Epithelial cell of prostate (primary cell): ENCODE measurements around the gene DIAPH2.
A peak's percentile ranks its signal among the peaks of the same experiment; 100 is the strongest.

ENCODE experiments used
- DNase-seq: peaks from one replicate; pipeline ENCODE4 v3.0.0-alpha.2; 2011; ENCODE audit warnings: low read depth, low spot score
- H3K27ac ChIP-seq: fragments of 450-650 bp; 2 replicates; pipeline ENCODE4 v1.5.1; 2017; ENCODE audit warnings: mild to moderate bottlenecking

DIAPH2 gene

GRCh38 chrX:96918864-96919263, 234.2 kb downstream of the DIAPH2 start:
- no peak overlapping the region for H3K27ac ChIP-seq
- DNase-seq = no peak

GRCh38 chrX:96919672-96920071, 235.0 kb downstream of the DIAPH2 start:
- no peak for DNase-seq
- H3K27ac ChIP-seq = no peak overlapping the region

- no peak for DNase-seq
- no peak overlapping the region for H3K27ac ChIP-seq
Observed at GRCh38 chrX:96924581-96924980, 239.9 kb downstream of the DIAPH2 start.

GRCh38 chrX:96929036-96929435, 244.4 kb downstream of the DIAPH2 start:
- peak; percentile 27 for DNase-seq
- H3K27ac ChIP-seq = peak overlapping the region; percentile 56

- H3K27ac ChIP-seq = no peak overlapping the region
- no peak for DNase-seq
Observed at GRCh38 chrX:96957718-96958117, 273.1 kb downstream of the DIAPH2 start.

- DNase-seq = no peak
- H3K27ac ChIP-seq = no peak overlapping the region
Observed at GRCh38 chrX:96971812-96972211, 287.2 kb downstream of the DIAPH2 start.

GRCh38 chrX:96978906-96979305, 294.3 kb downstream of the DIAPH2 start:
- no peak overlapping the region for H3K27ac ChIP-seq
- no peak for DNase-seq

- H3K27ac ChIP-seq = no peak overlapping the region
- no peak for DNase-seq
Observed at GRCh38 chrX:96979766-96980165, 295.1 kb downstream of the DIAPH2 start.

- H3K27ac ChIP-seq = no peak overlapping the region
- no peak for DNase-seq
Observed at GRCh38 chrX:96982161-96982560, 297.5 kb downstream of the DIAPH2 start.

- no peak for DNase-seq
- peak overlapping the region; percentile 27 for H3K27ac ChIP-seq
Observed at GRCh38 chrX:96984538-96984937, 299.9 kb downstream of the DIAPH2 start.

GRCh38 chrX:96985046-96985445, 300.4 kb downstream of the DIAPH2 start:
- no peak for DNase-seq
- H3K27ac ChIP-seq = peak overlapping the region; percentile 27

GRCh38 chrX:96987228-96987627, 302.6 kb downstream of the DIAPH2 start:
- no peak overlapping the region for H3K27ac ChIP-seq
- no peak for DNase-seq

- H3K27ac ChIP-seq = no peak overlapping the region
- no peak for DNase-seq
Observed at GRCh38 chrX:96989830-96990571, 305.4 kb downstream of the DIAPH2 start.

- no peak overlapping the region for H3K27ac ChIP-seq
- no peak for DNase-seq
Observed at GRCh38 chrX:96994093-96994492, 309.5 kb downstream of the DIAPH2 start.

GRCh38 chrX:96997196-96997595, 312.6 kb downstream of the DIAPH2 start:
- DNase-seq = no peak
- H3K27ac ChIP-seq = no peak overlapping the region

- no peak for DNase-seq
- H3K27ac ChIP-seq = no peak overlapping the region
Observed at GRCh38 chrX:97000682-97001368, 316.2 kb downstream of the DIAPH2 start.

GRCh38 chrX:97006167-97006566, 321.5 kb downstream of the DIAPH2 start:
- DNase-seq = no peak
- H3K27ac ChIP-seq = no peak overlapping the region

- DNase-seq = no peak
- no peak overlapping the region for H3K27ac ChIP-seq
Observed at GRCh38 chrX:97009391-97009790, 324.7 kb downstream of the DIAPH2 start.

- H3K27ac ChIP-seq = no peak overlapping the region
- DNase-seq = no peak
Observed at GRCh38 chrX:97011540-97011939, 326.9 kb downstream of the DIAPH2 start.

- DNase-seq = no peak
- H3K27ac ChIP-seq = no peak overlapping the region
Observed at GRCh38 chrX:97016106-97016505, 331.5 kb downstream of the DIAPH2 start.

GRCh38 chrX:97021680-97022079, 337.0 kb downstream of the DIAPH2 start:
- no peak overlapping the region for H3K27ac ChIP-seq
- DNase-seq = no peak

- DNase-seq = no peak
- H3K27ac ChIP-seq = no peak overlapping the region
Observed at GRCh38 chrX:97026406-97026805, 341.8 kb downstream of the DIAPH2 start.
